Effector CD4-positive, alpha-beta T cell (primary cell): ENCODE measurements around the gene ISLR2.
"Not testable (repeated sequence)": the region's sequence is repeated elsewhere in the genome, so short reads cannot be mapped to it uniquely, and the experiment has no call there.

Source experiments
- DNase-seq: peaks from one replicate; pipeline ENCODE4 v3.0.0-alpha.2; 2020

Gene ISLR2

DNA sequence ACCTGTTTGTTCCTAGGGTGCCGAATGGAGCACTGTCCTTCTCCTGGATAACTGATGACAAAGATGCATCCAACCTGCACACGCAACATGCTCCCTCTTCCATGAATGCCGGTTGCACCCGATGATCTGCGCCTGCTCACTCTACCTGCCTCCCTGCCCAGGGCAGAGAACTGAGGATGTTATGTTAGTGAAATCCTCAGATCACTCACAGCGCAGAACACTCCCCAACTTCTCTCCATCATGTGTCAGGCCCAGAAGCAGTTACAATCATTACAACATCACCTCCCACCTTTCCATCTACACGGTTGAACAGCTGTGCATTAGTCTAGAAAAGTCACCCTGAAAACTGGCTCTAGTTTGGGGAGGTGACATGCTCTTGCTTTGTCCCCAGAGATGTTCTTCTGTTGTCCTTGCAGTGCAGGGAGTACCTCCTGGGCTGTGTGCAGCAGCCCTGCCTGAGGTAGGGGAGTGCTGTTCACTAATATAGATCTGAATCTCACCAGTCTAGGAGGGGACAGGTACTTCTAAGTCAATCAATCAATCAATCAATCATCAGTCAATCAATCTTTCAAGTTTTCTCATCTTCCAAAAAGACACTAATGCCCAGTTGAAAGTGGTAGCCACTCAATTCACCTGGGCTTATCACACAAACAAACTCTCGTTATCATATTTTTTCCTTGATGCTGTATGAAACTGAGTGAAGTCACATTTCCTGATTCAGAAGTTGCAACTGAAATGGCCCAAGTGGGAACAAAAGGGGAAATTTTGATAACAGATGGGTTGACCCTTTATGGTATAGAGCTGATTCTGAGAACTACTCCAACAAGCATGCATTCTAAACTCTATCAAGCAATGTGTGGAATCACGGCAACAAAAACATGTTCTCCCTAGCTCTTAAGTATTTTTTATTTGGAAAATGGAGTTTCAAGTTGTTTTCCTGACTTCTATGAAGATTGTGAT is 27.8 kb downstream of the ISLR2 start:
- DNase-seq = no peak

DNA sequence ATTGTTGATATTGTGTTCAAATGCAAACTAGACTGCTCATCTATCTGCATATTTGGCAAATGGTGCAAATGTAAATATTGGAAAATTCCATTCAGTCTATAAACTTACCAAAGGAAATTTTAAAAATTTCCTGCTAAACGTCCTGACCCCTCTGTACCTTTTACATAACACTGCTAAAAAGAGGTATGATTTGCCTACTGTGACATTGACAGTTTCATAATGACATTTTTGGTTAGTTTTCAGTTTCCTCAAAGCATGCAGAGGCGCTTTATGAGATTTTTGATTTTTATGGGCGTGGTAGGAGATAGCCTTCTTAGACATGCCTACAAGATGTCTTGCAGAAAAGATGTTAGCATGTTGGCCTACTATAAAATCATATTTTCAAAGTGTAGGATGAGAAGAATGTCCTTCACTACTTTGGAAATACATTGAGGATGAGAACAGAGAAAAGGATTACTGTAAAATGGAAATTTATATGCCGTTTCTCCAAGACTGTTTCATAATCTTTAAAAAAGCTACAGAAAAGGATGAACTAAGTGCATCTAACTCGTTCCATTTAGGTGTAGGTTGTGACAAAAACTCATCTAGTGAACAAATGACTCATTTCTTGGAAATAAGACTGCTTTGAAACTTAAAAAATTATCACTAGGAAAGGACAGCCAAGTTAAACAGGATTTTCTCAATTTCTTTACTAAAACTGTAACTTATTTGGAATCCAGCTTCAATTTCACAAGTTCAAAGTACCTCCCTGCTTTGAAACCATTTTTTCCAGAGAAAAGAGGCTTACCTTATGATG is 28.7 kb downstream of the ISLR2 start:
- DNase-seq = no peak

DNA sequence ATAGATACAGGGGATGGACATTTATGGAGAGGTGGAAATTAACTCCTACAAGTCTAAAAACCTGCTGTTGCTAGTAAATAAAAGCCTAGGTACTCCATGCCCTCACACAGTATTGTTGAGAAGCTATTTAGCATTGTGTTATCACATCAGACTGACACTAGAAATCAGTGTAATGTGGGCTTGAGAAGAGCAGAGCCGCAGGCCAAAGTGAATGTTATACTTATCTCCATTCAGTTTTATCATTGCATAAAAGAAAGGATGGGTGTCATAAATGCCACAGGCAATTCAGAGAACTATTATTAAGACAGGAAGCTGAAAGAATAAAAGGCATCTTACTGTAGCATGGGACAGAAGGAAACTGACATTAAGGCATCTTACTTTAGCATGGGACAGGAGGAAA is 29.4 kb downstream of the ISLR2 start:
- DNase-seq = no peak

GRCh38 chr15:74160390-74160789 is 30.0 kb downstream of the ISLR2 start:
- not testable (repeated sequence) for DNase-seq

- DNase-seq = not testable (repeated sequence)
These were observed 31.8 kb downstream of the ISLR2 start for GRCh38 chr15:74162195-74162536.

DNA sequence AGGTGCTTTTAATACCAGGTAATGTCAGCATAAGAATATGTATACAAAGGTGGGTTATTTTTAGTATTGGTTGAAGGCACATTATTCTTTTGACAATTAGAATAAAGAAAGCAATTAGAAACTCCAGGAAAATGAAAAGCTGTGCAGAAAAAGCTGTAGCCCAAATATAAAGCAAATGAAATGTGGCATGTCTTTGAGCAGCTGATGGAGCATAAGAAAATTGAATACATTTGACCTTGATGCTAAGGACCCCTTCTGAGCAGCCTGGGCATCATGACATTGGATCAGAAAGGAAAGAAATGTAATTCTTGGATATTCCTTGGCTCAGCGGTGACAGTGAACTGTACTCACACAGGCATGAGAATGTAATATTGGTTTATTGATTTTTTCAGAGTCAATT is 35.1 kb downstream of the ISLR2 start:
- DNase-seq = no peak

- DNase-seq = no peak
These were observed 37.5 kb downstream of the ISLR2 start for GRCh38 chr15:74167891-74168331.

- no peak for DNase-seq
These were observed 38.3 kb downstream of the ISLR2 start for GRCh38 chr15:74168711-74169126.

GRCh38 chr15:74170071-74170844 is 39.9 kb downstream of the ISLR2 start:
- DNase-seq = no peak

DNA sequence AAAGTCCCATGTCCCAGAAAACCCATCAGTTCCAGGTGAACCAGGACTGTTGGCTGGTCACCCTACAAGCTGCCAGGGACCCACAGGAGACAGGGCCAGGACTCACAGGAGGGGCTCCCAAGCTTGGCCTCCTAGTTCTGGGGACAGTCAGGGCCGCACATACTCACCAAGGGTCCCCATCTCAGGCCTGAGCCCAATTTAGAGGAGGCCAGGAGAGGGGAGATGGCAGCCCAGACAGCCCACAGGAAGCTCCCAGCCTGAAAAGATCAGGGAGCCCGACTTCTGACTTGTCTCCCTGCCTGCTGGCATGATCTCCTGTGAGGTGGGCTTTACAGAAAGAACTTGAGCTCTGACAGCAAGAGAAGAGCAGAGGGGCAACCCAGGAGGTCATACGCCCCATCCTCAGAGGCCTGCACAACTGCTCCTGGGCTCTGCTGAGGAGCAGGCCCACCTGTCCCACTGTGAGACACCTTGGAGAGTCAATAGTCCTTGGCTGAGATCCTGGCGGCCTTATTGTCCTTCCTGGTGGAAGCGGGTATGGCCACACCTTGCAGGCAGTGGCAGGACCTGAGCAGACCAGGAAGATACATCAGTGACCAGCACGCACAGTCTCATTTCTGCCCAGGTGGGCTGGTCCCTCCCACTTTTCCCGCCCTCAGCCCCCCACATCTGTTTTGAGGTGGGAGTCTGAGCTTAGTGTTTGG is 40.6 kb downstream of the ISLR2 start:
- DNase-seq = no peak

DNA sequence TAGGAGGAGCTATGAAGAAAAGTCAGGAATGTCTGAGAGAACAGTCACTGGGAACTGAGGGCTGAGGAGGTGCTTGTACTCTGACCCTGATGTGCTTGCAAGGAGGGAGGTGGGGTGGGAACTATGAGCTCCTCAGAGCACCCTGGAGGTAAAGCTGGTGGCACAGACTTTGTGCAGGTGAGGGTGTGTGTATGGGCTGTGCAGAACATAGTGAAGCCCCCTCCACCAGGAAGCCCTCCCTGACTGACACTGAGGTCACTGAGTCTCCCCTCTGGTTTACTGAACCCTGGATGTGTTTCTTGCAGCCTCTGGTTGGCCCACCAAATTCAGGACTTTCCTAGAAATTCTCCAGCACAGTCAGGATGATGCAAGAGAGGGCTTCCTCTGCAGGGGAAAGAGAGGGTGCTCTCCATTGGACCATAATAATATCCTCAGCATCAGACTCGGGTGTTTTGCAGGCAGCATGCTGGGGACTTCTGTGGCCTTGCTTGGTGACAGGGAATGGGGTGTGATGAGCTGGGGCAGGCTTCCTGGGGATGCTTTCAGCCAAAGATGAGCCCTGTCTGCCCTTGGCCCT is 41.7 kb downstream of the ISLR2 start:
- no peak for DNase-seq

- DNase-seq = no peak
These were observed 42.5 kb downstream of the ISLR2 start for GRCh38 chr15:74172701-74173379.

GRCh38 chr15:74173380-74174218 is 43.2 kb downstream of the ISLR2 start, which contains the start of gene ISLR:
Gene ISLR (plus strand): TSS chr15:74173710. CDS start chr15:74174859, 1,149 bp downstream.
- DNase-seq = no peak

DNA sequence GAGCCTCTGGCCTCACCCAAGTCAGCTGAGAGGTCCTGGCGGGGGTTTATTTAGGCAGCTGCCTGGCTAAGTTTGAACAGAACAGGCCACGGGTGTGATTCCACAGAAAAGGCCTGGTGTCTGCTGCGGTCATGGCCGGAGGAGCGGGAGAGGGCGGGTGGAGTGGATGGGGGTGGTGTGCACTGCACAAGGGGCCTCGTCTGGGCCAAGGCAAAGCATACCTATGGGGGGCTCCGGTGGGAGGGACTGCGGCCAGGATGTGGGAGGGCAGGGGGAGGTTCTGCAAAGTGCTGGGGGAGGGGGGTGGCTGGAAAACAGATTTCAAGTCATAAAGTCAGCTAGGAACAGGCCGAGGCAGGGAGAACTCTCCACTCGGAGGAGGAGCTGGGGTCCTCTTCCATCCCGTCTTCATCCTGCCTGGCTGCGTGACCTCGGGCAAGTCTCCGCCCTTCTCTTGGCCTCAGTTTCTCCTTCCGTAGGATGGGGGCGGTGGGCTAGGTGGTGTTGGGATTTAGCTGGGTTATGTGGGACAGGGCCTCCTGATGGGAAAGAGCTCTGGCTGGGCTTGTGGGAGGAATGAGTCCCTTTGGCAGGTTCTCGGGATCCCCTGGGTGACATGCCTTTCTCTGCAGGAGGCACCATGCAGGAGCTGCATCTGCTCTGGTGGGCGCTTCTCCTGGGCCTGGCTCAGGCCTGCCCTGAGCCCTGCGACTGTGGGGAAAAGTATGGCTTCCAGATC is 44.0 kb downstream of the ISLR2 start:
- no peak for DNase-seq

- no peak for DNase-seq
These were observed 44.5 kb downstream of the ISLR2 start for GRCh38 chr15:74174958-74175253.

GRCh38 chr15:74175271-74176191 is 45.1 kb downstream of the ISLR2 start:
- DNase-seq = no peak

- DNase-seq = no peak
These were observed 46.2 kb downstream of the ISLR2 start for GRCh38 chr15:74176262-74177214.
